HG02981 (cell line): Measurements from ENCODE around the gene BORCS6.

Experiments used
- ATAC-seq: cut with Tn5 transposase; IDR thresholded peaks from one replicate; pipeline ENCODE4 v1.9.1; 2021; ENCODE audit warnings: mild to moderate bottlenecking, moderate library complexity; ENCODE audit not compliant: unreplicated experiment

BORCS6 gene

GRCh38 chr17:8212312-8213180, 22.6 kb upstream of the BORCS6 start:
- no peak for ATAC-seq

DNA sequence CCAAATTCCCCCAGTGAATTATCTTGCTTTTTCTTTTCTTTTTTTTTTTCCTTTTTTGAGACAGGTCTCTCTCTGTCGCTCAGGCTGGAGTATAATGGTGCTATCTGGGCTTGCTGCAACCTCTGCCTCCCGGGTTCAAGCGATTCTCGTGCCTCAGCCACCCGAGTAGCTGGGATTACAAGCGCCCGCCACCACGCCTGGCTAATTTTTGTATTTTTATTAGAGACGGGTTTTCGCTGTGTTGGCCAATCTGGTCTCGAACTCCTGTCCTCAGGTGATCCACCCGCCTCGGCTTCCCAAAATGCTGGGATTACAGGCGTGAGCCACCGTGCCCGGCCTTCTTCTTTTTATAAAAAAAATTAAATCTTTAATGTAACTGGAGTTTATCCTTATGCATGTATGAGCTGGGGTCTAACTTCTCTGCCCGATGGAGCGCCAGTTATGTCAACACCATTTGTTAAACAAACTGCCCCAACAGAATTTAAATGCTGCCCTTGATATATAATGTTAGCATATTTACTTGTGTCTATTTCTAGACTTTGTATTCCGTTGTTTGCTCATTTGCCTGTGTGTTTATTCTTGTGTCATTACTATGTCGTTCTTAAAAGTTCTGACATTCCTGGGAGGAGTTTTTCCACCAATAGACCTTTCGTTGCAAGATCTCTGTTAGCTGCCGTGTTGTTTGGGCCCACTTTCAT, 20.9 kb upstream of the BORCS6 start:
- ATAC-seq = no peak

GRCh38 chr17:8209907-8210760, 20.2 kb upstream of the BORCS6 start, which contains the start of gene AURKB:
Gene AURKB, minus strand, starts transcription at chr17:8210575. Its CDS starts 351 bp downstream, at chr17:8210224.
- ATAC-seq = peak; percentile 71

- no peak for ATAC-seq
Measured at GRCh38 chr17:8206536-8206935, 16.6 kb upstream of the BORCS6 start.

- ATAC-seq = no peak
Measured at GRCh38 chr17:8204761-8205555, 15.0 kb upstream of the BORCS6 start.

- peak; percentile 31 for ATAC-seq
Measured at GRCh38 chr17:8192070-8192815, 2.3 kb upstream of the BORCS6 start.

GRCh38 chr17:8190506-8190905, 526 bp upstream of the BORCS6 start:
- no peak for ATAC-seq

DNA sequence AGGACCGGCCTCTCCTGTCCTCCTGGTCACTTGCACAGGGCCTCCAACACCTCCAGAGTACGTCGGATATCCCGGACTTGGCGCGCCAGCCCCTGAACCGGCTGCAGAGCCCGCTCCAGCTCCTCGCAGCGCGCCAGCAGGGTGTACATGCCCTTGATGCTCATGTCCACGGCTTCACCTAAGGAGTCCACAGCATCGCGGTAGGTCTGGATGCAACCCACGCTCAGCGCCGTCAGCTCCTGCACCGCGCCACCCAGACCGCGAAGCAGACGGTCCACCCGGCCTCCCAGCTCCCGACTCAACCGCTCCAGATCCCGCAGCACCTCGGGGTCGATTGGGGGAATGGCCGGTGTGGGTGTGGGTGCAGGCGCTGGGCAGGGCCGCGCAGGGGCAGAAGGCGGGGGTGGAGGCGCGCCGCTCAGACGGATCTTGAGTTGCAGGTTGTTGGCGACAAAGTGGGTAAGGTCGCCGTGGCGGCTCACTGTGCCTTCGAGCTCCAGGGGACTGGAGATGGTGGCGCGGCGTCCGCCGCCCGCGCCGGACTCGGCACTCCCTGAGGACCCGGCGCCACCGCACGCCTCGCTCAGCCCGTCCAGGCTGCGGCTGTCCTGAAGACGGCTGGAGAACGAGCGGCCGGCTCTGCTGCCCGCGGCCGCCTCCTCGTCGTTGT, 804 bp downstream of the BORCS6 start:
- ATAC-seq = no peak

- ATAC-seq = no peak
Measured at GRCh38 chr17:8188263-8188839, 1.6 kb downstream of the BORCS6 start.

- ATAC-seq = no peak
Measured at GRCh38 chr17:8187517-8188262, 2.3 kb downstream of the BORCS6 start.

- ATAC-seq = no peak
Measured at GRCh38 chr17:8186787-8187516, 3.0 kb downstream of the BORCS6 start.

GRCh38 chr17:8186446-8186786, 3.6 kb downstream of the BORCS6 start:
- ATAC-seq = no peak

GRCh38 chr17:8185582-8186445, 4.2 kb downstream of the BORCS6 start:
- ATAC-seq = no peak

DNA sequence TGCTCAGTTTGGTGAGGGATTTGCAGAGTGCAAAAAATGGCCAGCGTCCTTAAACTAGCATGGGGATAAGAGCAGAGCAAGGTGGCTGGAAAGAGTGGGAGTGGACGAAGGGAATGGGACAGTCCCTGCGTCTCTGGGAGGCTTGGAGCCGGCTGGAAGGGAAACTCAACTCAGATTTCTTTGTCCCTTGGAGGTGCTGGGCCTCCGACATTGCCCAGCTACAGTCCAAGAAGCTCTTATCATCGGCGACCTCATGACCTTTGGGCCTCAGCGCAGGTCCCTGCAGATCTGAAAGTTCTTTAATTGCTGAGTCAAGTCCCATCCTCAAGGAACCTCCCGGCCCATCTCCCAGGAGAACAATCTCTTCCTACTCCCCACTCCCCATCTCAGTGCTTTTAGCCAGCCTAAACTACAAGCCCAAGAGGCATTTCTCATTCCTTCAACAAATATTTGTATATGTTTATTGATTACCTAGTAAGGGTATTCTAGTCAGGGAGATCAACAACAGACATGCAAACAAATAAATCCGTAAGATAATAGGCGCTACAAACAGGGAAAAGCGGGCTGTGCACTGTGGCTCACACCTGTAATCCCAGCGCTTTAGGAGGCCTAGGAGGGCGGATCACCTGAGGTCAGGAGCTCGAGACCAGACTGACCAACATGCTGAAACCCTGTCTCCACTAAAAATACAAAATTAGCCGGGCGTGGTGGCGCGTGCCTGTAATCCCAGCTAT, 12.8 kb downstream of the BORCS6 start:
- ATAC-seq = no peak

GRCh38 chr17:8176197-8176940, 13.6 kb downstream of the BORCS6 start, which contains the start of gene TMEM107:
Gene TMEM107, minus strand, starts transcription at chr17:8176380. Its CDS starts 94 bp downstream, at chr17:8176286.
- ATAC-seq = no peak
